ENCODE measurements around the gene VHLL.

- TF ChIP-seq, protein P1, sequence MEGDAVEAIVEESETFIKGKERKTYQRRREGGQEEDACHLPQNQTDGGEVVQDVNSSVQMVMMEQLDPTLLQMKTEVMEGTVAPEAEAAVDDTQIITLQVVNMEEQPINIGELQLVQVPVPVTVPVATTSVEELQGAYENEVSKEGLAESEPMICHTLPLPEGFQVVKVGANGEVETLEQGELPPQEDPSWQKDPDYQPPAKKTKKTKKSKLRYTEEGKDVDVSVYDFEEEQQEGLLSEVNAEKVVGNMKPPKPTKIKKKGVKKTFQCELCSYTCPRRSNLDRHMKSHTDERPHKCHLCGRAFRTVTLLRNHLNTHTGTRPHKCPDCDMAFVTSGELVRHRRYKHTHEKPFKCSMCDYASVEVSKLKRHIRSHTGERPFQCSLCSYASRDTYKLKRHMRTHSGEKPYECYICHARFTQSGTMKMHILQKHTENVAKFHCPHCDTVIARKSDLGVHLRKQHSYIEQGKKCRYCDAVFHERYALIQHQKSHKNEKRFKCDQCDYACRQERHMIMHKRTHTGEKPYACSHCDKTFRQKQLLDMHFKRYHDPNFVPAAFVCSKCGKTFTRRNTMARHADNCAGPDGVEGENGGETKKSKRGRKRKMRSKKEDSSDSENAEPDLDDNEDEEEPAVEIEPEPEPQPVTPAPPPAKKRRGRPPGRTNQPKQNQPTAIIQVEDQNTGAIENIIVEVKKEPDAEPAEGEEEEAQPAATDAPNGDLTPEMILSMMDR (IDR thresholded peaks at IDR 0.05) = no peak
- no peak for TF ChIP-seq POLR2A (IDR thresholded peaks at IDR 0.05)
Measured at GRCh38 chr1:156258859-156259258, 40.2 kb downstream of the VHLL start.

Measured in uterus (tissue), 2 donors.